NCI-H1417 (cell line): ENCODE measurements around the gene UNC79.

ENCODE experiments used
- DNase-seq, 3 experiments: peaks; one replicate each; lab custom pipeline; 2025; lab: John Stamatoyannopoulos, UW

The UNC79 gene

DNA sequence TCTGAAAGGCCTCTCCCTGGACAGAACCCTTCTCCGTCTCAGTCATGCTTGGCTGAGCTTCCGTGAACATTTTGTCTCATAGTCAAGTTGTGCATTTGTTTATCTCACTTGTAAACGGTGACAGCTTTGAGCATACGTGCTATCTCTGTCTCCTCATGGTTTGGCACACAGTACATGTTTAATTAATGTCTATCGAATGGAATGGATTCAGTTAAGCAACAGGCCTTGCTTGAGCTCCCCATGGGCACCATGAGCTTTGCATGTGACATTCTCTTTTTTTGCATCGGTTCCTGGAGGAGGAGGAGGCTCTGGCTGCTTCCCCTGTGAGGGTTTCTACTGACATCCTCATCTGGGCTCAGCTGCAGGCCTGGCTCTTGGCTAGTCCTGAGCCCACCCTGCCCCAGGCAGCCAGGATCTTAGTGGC is 277.6 kb downstream of the UNC79 start:
- no peak for DNase-seq

DNA sequence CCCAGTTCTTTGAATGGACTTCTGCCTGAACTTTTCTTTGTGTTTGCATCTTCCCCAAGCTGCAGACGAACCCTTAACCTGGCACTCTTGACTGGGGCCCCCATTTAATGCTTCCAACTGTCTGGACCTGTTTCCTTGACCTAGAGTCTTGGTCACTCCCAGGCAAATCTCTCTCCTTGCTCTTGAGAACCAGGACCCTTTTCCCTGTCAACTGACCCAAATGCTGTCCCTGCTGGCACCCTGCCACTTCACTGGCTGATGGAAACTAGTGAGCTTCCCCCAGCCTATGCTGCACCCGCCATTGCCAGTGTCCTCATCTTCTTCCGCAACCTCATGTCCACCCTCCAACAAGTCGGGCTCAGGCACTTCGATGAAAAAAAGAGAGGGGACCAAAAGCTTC is 278.1 kb downstream of the UNC79 start:
- no peak for DNase-seq

DNA sequence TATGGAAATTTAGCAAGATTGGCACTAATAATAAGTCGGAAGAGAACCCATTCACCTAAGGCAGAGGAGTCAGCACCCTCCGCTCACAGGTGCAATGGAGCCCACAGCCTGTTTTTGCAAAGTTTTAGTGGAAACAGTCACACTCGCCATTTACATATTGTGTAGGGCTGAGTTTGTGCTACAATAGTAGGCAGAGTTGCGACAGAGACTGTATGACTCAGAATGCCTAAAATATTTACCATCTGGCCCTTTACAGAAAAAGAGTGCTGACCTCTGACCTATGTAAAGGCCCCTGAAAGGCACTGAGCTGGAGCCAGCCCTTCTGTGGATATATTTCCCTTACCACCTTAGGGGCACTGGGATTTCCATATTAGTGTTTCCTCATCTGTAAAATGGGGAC is 278.5 kb downstream of the UNC79 start:
- no peak for DNase-seq

DNA sequence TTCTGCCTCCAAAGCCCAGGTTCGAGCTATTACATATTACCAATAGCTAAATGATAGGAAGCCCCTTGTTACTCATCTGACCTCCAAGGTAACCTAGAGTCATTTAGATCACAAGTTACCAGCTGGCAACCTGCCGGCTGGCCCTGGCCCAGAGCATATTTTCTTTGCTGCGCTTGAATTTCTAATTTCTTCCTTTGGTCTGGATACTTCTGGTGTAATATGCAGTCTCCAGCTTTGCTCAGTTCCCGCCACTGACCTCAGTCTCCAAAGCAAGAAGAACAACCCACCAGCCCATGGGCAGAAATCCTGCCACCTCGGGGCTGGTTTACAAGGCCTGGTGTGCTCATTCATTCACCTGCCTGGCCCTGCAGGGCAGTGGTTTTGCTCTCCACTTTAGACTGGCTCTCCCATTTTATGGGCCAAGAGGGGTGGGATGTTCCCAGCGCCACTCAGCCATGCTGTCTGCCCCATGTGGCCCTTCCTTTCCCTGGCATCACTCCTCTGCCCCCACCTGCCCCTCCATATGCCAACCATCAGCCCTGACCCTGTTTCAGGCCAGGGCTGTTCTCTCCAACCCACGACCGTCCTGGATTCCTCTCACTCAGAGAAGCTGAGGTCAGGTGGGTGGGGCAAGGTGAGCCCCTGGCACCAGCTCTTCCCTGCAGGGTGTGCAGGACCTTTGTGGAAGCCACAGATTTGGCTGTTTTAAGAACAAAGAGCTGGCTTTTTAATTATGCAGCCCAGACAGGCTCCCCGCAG is 281.5 kb downstream of the UNC79 start:
- DNase-seq = no peak

DNA sequence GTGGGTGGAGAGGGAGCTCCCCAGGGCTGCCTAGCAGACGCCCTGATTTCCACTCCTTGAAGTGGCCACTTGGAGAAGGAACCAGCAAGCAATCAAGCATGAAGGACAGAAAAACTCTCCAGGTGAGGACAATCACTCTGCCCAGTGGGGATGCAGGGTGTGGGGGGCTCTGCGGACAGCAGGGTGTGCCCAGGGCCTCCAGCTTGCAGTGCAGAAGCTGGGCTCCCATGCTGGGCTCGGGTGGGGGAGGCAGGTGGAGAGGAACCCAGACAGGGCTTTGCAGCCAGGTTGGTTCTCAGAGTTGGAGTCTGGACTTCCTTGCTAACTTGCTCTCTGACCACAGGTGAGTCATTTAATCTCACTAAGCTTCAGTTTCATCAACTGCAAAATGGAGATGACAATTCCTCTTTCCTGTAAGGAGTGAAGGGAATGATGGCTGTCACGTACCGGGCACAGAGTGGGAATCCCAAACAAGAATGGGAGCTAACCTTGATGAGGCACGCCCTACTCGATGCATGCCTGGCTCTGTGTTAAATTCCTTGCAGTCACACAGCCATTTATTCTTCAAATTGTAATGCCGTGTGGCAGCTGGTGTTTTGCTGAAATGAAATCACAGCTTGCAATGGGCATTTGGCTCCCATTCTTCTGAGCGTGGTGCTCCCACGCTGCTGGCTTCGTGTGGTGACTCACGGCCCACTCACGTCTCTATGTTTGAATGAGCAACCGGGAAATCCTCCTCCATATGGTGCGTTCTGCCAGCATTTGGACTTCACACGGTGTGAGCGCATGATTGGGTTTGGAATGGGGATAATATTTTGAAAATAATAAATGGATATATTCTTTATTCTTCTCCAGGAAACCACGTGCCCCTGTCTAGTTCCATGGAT is 282.3 kb downstream of the UNC79 start:
- peak; percentile 69 to 87 (median 81) for DNase-seq

DNA sequence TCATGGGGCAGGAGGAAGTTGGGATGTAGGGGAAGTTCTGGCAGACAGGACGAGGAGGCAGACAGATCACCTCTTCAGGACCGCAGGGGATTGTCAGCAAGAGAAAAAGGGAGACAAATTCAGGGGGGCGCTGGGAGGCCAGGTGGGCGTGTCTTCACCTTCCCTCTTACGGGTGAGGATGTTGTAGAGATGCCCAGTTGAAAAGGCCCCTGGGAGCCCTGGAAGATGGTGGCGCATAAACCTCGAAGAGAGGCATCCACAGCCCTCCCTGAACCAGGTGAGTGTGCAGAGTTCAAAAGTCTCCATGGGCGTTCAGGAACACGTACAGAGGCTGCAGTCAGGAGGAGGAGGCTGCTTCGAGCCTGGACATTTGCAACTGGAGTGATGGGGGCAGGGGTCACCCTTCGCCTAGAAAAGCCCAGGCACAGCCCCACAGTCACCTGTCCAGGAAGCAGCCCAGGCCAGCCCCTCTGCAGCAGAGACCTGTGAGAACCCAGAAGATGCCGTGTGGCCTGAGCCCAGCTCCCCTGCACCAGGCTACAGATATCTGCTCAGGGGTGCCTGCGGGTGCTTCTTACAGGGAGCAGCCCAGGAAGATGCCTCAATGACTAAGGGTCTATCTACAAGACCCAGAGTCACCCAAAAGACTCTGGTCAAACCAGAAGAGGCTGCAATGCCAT is 283.1 kb downstream of the UNC79 start:
- DNase-seq = no peak

DNA sequence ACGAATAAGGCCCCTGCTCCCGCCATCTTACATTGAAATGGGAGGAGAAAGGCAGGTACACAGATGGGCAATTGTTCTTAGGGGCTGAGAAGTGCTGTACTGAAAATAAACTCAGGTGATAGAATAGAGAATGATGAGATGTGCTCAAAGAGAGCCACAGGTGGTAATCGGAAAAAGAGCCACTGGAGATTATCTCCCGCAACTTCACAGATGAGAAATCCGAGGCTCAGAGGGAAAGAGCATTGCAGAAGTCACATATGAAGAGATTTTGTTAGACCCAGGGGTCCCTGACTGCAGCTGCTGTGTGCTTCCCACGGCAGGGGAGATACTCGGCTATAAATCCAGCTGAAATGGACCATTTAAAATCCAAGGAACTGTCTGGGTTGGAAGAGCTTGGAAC is 283.9 kb downstream of the UNC79 start:
- DNase-seq = peak in 1 of 3 experiments; percentile 9

DNA sequence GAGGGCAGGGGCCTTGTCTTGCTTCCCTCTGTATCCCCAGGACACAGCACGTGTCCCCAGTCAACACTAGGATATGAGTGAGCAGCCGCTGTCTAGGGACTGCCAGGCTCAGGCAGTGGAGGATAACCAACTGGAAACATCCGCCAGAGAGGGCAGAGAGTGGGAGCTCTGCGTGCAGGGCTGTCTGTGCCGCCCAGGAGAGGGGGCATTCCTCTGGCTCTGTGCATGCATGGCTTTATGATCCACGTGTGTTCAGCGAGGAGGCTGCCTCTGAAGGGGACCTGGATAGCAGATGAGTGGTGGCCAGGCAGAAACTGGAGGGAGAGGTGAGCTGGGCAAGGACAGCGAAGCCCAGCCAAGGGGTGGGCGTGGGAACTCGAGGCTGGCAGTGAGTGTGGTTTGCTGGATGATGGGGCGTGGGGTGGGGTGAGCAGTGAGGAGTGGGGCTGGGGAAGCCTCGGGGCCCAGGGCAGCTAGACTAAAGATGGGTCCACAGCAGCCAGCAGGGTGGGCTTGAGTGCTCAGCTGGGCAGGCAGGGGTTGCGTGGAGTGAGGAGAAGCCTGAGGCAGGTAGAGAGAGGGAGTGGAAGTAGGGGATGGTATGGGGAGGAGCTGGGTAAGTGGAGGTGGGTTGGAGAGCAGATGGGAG is 284.7 kb downstream of the UNC79 start:
- DNase-seq = no peak

DNA sequence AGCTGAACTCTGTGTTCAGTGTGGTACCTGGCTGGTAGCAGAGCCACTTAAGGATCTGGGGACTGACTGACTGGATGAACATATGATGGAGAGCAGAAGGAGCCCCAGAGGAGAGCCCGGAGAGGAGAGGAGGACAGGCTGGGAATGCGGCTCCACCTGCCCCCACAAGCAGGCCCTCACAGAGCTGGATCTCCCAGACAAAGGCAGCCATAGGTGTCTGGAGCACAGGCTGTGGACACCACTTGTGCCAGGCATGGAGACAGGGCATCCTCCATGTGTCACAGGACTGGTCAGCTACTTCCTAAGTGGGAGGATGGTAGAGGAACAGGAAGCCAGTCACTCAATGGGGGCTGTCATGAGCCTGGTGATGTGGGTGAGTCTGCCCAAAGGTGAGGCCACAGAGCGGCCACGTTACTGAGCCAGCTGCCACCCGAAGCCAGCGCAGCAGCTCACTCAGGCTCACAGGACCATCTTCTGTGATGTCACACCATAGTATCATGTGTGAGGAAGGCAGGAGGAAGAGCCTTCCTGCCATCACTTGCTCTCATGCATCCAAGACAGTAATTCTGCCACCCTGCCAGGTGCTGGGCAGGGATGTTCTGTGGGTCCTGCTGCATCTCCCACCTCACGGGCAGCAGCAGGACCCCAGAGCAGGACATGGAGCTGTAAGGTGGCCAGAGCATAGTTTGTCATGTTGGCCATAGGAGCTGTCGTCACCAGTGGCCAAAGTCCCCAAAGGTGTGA is 285.4 kb downstream of the UNC79 start:
- no peak for DNase-seq

DNA sequence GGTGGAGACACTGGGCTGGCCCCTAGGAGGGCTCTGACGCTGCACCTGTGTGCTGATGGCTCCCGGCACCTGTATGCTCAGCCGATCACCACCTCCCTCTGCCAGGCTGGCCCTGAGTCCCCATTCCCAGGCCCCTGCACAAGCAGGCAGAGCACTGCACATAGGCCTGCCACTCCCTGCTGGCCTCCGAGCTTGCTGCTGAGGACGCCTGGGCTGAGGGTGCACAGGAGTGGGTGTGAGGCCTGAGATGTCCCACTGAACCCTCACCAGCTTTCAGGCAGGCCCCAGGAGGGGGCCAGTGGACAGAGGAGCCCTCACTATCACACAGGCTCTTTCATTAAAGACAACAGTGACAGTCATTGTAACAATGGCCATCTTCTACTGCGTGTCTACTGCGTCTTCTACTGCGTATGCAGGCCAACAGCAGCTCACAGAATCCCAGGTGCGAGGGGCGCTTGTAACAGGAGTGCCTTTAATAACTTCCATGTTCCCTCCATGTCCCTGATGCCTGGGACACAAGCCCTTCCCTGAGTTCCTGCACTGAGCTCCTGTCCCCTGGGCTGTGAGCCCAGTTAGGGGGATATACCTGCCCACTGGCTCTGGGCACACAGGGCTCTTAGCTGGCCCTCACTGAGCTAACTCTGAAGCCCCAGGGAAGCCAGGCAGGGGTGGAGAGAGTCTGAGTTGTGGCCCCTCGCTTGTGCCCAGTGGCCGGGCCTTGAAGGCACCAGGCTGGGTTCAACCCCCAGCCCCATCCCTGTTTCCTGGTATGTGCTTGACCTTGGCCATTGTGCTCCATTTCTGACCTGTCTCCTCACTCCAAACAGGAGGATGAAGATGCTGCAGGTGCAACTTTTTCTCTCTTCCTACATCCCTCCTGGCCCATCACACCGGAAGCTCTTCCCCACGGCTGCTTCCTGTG is 286.3 kb downstream of the UNC79 start:
- no peak for DNase-seq

DNA sequence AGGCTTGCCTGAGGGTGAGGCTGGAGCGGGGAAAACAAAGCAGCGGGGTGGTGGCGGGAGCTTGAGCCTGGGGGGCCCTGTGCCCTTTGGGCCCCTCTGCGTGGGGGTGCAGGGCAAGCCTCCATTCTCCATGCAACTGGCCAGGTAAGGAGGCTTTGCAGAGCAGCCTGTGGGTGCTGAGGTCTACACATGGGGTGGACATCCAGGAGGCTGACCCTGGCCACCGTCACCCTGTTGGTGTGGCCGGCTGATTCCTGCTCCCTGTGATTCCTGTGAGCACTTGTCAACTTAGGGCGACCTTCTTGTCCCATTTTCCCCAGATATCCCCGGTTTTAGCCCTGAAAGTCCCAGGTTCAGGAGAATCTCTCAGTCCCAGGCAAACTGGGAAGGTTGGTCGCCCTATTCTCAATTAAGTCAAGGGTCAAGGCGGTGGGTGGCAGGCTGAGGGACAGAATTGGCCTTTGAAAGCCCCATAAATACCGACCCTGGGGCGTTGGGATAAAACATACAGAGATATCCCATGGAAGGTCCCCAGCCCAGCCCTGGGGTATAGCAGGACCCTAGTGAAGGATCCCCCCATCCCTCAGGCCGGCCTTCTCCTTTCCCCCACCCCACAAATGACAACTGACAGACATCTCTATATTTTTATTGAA is 287.1 kb downstream of the UNC79 start:
- DNase-seq = no peak

DNA sequence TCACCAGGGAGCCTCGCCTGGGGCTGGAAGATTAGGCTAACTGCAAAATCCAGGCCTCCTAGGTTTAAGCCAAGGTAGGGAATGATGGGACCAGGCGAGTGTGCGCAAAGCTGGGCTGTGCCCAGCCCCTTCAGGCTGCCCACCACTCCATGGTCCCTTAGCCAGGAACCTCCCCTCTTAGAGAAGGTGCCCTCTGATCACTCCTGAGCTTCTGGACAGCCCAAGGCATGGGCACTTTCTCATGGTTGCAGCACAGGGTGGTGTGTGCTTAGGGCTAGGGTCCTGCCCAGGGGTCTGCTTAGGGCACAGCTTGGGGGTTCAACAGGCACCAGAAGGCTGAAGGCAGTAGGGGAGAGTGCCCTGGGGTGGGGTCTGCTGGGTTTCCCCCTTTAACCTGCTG is 288.5 kb downstream of the UNC79 start:
- no peak for DNase-seq

DNA sequence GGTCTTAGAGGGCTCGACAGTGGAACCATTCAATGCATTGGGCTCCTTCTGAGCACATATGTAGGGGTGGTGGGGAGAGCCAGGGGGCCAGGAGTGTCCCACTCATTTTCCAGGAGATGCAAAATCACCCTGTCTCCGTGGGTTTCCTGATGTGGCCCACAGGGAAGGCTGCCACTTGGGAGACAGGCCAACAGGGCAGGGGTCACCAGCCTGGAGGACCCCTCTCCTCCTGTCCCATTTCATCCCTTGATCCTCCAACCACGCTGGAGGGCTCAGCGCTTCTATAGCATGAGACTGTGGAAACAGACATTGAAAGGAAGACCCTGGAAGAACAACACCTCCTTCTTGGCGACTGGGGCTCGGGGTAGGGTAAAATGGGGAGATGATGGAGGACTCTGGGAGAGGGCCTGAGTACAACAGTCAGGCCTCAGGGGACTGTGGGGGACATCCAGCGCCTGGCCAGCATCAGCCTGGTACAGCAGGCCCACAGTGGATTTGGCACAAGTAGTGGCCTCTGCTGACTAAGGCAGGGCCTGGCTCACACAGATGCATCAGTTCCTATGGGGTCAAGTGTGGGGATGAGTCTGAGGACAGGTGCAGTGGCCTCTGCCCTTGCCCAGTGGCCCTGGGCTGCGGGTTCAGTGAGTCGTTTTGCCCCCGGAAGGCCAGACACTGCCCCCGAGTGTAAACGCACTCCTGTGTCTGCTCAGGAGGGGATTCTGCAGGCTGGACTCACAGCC is 289.5 kb downstream of the UNC79 start:
- no peak for DNase-seq

DNA sequence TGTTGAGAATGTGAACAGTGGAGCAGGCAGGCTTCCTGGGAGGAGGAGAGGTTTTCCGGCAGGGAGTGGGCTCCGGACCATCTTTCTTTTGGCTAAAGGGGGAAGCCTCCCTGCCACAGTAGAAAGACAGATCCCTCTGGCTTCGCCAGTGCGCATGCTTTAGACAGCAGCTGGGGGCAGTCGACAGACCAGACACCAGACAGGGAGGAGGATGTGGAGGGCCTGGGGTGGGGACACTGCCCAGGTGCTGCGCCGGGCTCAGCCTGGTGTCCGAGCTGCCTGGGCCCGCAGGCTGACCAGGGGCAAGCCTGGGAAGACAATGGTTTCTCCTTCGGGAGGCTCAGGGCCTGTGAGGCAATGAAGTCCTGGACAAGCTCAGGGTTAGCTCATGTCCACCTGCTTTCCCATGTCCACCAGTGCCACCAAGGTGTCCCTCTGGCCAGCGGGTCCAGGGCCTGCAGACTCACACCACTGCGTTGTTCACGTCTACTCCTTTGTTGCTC is 290.3 kb downstream of the UNC79 start:
- no peak for DNase-seq

DNA sequence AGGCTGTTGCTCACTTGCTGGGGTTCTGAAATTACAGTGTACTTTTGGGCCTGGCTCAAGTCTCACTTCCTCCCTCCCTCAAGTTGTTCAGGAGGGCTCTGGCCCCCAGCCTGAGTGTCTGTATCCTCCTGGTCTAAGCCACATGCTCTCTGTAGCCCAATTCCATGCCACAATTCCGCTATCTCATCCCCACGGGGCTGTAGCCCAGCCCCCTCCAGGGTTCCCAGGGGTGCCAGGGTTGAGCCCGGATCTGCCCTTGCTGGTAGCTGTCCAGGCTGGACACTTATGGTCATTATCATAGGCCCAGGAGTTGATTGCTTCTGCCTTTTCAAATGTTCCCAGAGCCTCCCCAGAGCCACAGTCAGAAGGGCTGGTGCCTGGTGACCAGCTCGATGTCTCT is 292.3 kb downstream of the UNC79 start:
- no peak for DNase-seq

DNA sequence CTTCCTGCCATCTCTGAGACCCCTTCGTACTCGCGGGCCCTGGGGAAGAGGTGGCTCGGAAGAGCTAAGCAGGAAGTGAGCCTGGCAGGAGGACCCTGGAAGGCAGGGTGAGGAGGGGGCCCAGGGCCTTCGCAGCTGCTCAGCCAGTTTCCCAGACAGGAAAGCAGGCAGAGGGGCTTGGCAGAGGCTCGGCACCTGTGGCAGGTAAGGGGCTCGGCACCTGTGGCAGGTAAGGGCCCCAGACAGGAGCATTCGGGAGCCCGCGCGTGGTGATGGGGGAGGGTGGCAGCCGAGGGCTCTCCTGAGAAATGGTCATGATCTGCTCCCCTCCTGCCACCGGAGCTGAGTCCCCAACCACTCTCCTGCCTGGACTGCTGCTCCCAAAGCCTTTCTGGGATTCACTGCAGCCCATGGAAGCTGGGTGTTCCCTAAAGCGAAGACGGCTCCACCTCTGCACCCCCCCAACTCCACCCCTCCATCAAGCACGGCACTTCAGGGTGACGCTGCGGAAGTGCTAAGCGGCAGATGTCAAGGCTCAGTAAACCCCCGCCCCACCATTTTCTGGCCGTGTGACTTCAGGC is 294.4 kb downstream of the UNC79 start:
- DNase-seq = no peak

DNA sequence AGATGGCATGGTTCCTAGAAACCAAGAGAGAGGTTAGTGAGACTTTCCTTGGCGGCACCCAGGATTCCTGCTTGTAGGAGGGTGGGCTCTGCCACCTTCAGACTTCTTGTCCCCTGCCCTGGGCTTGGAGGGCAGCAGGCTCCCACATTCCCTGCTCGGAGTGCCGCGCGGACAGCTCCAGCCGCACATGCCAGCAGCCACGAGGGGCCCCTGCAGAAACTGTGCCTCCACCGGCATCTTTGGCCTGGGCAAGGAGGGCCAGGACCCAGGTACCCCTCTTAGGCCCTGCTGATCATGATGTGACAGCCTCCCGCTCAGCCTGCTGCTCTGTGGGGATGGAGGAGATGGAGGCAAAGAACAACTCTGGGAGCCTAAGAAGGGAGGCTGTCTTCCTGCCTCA is 295.3 kb downstream of the UNC79 start:
- no peak for DNase-seq

DNA sequence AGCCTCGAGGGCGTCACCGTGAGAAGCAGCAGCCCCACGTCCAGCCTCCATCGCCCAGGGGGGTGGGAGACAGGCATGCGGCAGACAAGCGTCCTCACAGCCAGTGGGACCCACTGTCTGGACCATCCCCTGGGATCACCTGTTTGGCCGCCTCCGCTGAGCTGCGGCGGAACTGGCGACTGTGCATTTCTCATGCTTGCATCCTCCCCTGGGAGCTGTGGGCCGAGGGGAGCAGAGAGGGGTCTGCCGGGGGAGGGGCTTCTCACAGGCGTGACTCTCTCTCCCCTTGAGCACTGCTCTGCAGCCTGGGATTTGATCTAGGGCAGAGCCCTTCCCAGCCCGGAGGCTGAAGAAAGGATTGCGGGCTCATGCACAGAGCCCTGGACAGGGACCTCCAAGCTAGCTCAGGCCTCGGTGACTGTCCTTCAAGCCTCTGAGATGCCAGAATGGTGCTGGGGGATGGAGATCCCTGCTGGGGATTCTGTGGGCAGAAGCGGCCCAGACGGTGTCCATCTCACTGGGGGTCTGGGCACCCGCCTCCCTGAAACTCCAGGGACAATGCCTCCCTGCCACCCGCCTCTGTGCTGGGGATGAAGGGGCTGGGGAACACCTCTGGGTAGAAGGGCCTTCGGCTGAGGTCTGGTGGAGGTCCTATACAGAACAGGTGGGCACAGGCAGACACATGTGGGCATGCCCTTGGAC is 296.5 kb downstream of the UNC79 start:
- DNase-seq = no peak
